HEK293 (cell line): ENCODE measurements around the gene CPLX1.

Experiments
- BCL11A ChIP-seq: fragments of 450-650 bp; formaldehyde crosslinking; IDR thresholded peaks from 2 replicates; pipeline ENCODE4 v1.5.1; 2016; ENCODE audit warnings: low read depth, missing biosample characterization, missing genetic modification characterization
- ELK4 ChIP-seq: IDR thresholded peaks from 2 replicates; pipeline ENCODE4 v1.6.1; 2011; ENCODE audit warnings: mild to moderate bottlenecking, low read depth, low read length, borderline replicate concordance
- MZF1 ChIP-seq: fragments of 450-650 bp; formaldehyde crosslinking; IDR thresholded peaks from 2 replicates; pipeline ENCODE4 v1.5.1; 2017; ENCODE audit warnings: missing biosample characterization, missing genetic modification characterization, borderline replicate concordance
- SCRT1 ChIP-seq: fragments of 450-650 bp; formaldehyde crosslinking; IDR thresholded peaks from 2 replicates; pipeline ENCODE4 v1.5.1; 2016; ENCODE audit warnings: missing biosample characterization, missing genetic modification characterization, borderline replicate concordance
- YY1 ChIP-seq: fragments of 450-650 bp; formaldehyde crosslinking; IDR thresholded peaks from 2 replicates; pipeline ENCODE4 v1.5.1; 2018; ENCODE audit warnings: missing biosample characterization, missing genetic modification characterization
- ZNF155 ChIP-seq: fragments of 450-650 bp; formaldehyde crosslinking; IDR thresholded peaks from 2 replicates; pipeline ENCODE4 v1.5.1; 2016; ENCODE audit warnings: missing biosample characterization, missing genetic modification characterization
- ZNF23 ChIP-seq: fragments of 450-650 bp; formaldehyde crosslinking; IDR thresholded peaks from 2 replicates; pipeline ENCODE4 v1.5.1; 2016; ENCODE audit warnings: missing biosample characterization, missing genetic modification characterization, borderline replicate concordance
- ZNF239 ChIP-seq: fragments of 450-650 bp; formaldehyde crosslinking; IDR thresholded peaks from 2 replicates; pipeline ENCODE4 v1.5.1; 2016; ENCODE audit warnings: missing biosample characterization, missing genetic modification characterization
- ZNF37A ChIP-seq: fragments of 450-650 bp; IDR thresholded peaks from 2 replicates; pipeline ENCODE4 v1.5.1; 2018; ENCODE audit warnings: missing biosample characterization, missing genetic modification characterization
- TF ChIP-seq, protein P1 (sequence below): fragments of 450-650 bp; formaldehyde crosslinking; IDR thresholded peaks from 2 replicates; pipeline ENCODE4 v1.5.1; 2016; ENCODE audit warnings: missing biosample characterization, missing genetic modification characterization
- TF ChIP-seq, protein P2 (sequence below): fragments of 450-650 bp; formaldehyde crosslinking; IDR thresholded peaks from 2 replicates; pipeline ENCODE4 v1.5.1; 2016; ENCODE audit warnings: missing biosample characterization, missing genetic modification characterization

DNA sequence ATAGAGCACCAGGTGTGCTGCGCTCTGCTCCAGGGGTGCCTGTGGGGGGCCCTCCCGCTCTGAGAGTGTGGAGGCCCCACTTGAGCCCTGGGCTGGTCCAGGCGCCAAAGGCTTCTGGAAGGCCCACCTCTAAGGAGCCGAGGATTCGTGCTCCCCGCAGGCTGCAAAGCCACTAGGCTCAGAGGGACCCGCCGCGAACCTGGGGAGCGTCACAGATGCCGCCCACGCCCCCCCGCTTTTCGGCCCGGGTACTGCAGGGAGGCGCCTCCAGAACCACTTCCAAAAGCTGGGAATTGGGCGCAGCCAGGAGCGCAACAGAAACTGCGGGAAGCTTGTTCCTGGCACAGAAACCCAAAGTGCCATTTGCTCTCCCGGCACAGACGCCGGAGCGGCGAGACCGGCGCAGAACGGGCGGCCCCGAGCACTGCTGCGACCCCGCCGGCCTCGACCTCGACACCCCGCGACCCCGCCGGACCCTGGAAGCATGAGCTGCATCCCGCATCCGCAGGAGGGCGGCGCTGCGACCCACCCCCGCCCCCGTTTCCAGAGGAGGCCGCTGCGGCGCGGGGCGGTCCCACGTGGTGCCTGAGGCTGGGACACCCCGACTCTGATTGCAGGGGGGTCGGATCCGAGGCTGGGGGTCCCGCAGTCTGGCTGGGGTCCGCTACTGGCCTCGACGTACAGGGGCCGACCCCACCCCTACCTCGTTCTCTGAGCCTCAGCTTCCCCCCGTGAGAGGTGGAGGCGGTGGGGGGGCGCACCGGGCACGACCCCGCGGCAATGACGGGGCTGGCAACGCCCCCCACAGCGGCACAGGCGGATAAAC is 30.8 kb downstream of the CPLX1 start:
- TF ChIP-seq SCRT1 (tag by site-specific recombination) (no peak), ELK4 (no peak), ZNF155 (no peak), ZNF23 (tag by site-specific recombination) (no peak), YY1 (no peak), MZF1 (tag by site-specific recombination) (no peak), ZNF239 (tag by site-specific recombination) (no peak), BCL11A (tag by site-specific recombination) (no peak), ZNF37A (tag by site-specific recombination) (no peak)
- TF ChIP-seq, protein P1, sequence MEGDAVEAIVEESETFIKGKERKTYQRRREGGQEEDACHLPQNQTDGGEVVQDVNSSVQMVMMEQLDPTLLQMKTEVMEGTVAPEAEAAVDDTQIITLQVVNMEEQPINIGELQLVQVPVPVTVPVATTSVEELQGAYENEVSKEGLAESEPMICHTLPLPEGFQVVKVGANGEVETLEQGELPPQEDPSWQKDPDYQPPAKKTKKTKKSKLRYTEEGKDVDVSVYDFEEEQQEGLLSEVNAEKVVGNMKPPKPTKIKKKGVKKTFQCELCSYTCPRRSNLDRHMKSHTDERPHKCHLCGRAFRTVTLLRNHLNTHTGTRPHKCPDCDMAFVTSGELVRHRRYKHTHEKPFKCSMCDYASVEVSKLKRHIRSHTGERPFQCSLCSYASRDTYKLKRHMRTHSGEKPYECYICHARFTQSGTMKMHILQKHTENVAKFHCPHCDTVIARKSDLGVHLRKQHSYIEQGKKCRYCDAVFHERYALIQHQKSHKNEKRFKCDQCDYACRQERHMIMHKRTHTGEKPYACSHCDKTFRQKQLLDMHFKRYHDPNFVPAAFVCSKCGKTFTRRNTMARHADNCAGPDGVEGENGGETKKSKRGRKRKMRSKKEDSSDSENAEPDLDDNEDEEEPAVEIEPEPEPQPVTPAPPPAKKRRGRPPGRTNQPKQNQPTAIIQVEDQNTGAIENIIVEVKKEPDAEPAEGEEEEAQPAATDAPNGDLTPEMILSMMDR (tag by site-specific recombination), result no peak
- TF ChIP-seq, protein P2, sequence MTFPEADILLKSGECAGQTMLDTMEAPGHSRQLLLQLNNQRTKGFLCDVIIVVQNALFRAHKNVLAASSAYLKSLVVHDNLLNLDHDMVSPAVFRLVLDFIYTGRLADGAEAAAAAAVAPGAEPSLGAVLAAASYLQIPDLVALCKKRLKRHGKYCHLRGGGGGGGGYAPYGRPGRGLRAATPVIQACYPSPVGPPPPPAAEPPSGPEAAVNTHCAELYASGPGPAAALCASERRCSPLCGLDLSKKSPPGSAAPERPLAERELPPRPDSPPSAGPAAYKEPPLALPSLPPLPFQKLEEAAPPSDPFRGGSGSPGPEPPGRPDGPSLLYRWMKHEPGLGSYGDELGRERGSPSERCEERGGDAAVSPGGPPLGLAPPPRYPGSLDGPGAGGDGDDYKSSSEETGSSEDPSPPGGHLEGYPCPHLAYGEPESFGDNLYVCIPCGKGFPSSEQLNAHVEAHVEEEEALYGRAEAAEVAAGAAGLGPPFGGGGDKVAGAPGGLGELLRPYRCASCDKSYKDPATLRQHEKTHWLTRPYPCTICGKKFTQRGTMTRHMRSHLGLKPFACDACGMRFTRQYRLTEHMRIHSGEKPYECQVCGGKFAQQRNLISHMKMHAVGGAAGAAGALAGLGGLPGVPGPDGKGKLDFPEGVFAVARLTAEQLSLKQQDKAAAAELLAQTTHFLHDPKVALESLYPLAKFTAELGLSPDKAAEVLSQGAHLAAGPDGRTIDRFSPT (tag by site-specific recombination), result no peak
